Trophoblast cell (in vitro differentiated cells and primary cell): Measurements from ENCODE around the gene OSBPL9.
A peak's percentile ranks its signal among the peaks of the same experiment; 100 is the strongest.
"Not testable (repeated sequence)": the region's sequence is repeated elsewhere in the genome, so short reads cannot be mapped to it uniquely, and the experiment has no call there.

ENCODE experiments used
- DNase-seq, 2 donors: peaks; one replicate each; pipeline ENCODE4 v3.0.0-alpha.2; 2016
- H2AFZ ChIP-seq: 2 replicates; pipeline ENCODE4 v1.6.1; 2013; ENCODE audit warnings: low read length, moderate library complexity, mild to moderate bottlenecking; ENCODE audit not compliant: insufficient read depth, poor library complexity
- H2AK5ac ChIP-seq: 2 replicates; pipeline ENCODE4 v1.6.1; 2013; ENCODE audit warnings: mild to moderate bottlenecking, low read length
- H2BK120ac ChIP-seq: 2 replicates; pipeline ENCODE4 v1.6.1; 2013; ENCODE audit warnings: low read length, mild to moderate bottlenecking, moderate library complexity; ENCODE audit not compliant: insufficient read depth, poor library complexity
- H2BK12ac ChIP-seq: 2 replicates; pipeline ENCODE4 v1.6.1; 2013; ENCODE audit warnings: mild to moderate bottlenecking, low read length, moderate library complexity
- H2BK5ac ChIP-seq: 2 replicates; pipeline ENCODE4 v1.6.1; 2013; ENCODE audit warnings: low read length, low read depth, moderate library complexity, mild to moderate bottlenecking; ENCODE audit not compliant: poor library complexity
- H3K14ac ChIP-seq: 2 replicates; pipeline ENCODE4 v1.6.1; 2013; ENCODE audit warnings: mild to moderate bottlenecking, low read length
- H3K18ac ChIP-seq: 2 replicates; pipeline ENCODE4 v1.6.1; 2013; ENCODE audit warnings: mild to moderate bottlenecking, low read length
- H3K23ac ChIP-seq: 2 replicates; pipeline ENCODE4 v1.6.1; 2013; ENCODE audit warnings: low read length
- H3K27ac ChIP-seq: 2 replicates; pipeline ENCODE4 v1.5.1; 2013; ENCODE audit warnings: low read depth, mild to moderate bottlenecking, inconsistent platforms, low read length, moderate library complexity
- H3K27me3 ChIP-seq: 2 replicates; pipeline ENCODE4 v1.6.1; 2013; ENCODE audit warnings: inconsistent platforms, mild to moderate bottlenecking, low read length, moderate library complexity; ENCODE audit not compliant: insufficient read depth
- H3K36me3 ChIP-seq, 2 experiments: 1 replicate in 1 of 2; 2 replicates in 1 of 2; pipeline ENCODE4 v1.6.1; 2013; ENCODE audit warnings: low read length in 2 of 2, mild to moderate bottlenecking in 2 of 2, moderate library complexity in 1 of 2; ENCODE audit not compliant: insufficient read depth in 2 of 2, control insufficient read depth in 1 of 2
- H3K4ac ChIP-seq: 2 replicates; pipeline ENCODE4 v1.6.1; 2013; ENCODE audit warnings: low read depth, mild to moderate bottlenecking, low read length, moderate library complexity
- H3K4me1 ChIP-seq, 2 experiments: 1 replicate in 1 of 2; 2 replicates in 1 of 2; pipeline ENCODE4 v1.6.1; 2013; ENCODE audit warnings: low read length in 2 of 2, mild to moderate bottlenecking in 2 of 2, moderate library complexity in 1 of 2; ENCODE audit not compliant: insufficient read depth in 2 of 2, control insufficient read depth in 1 of 2
- H3K4me2 ChIP-seq: 2 replicates; pipeline ENCODE4 v1.6.1; 2013; ENCODE audit warnings: inconsistent platforms, mild to moderate bottlenecking, low read length, moderate library complexity
- H3K4me3 ChIP-seq: 2 replicates; pipeline ENCODE4 v1.5.1; 2013; ENCODE audit warnings: mild to moderate bottlenecking, low read depth, low read length, inconsistent platforms
- H3K79me1 ChIP-seq: one replicate; pipeline ENCODE4 v1.6.1; 2013; ENCODE audit warnings: low read length
- H3K79me2 ChIP-seq: 2 replicates; pipeline ENCODE4 v1.6.1; 2013; ENCODE audit warnings: low read length, mild to moderate bottlenecking; ENCODE audit not compliant: control insufficient read depth, insufficient read depth, poor library complexity
- H3K9ac ChIP-seq: 2 replicates; pipeline ENCODE4 v1.6.1; 2013; ENCODE audit warnings: mild to moderate bottlenecking, low read length
- H3K9me3 ChIP-seq: 2 replicates; pipeline ENCODE4 v1.6.1; 2013; ENCODE audit warnings: low read depth, mild to moderate bottlenecking, control low read depth, inconsistent platforms, low read length; ENCODE audit not compliant: insufficient read depth
- H4K12ac ChIP-seq: 2 replicates; pipeline ENCODE4 v1.6.1; 2013; ENCODE audit warnings: low read depth, mild to moderate bottlenecking, low read length, moderate library complexity
- H4K8ac ChIP-seq: 2 replicates; pipeline ENCODE4 v1.6.1; 2013; ENCODE audit warnings: low read depth, mild to moderate bottlenecking, low read length, moderate library complexity
- H4K91ac ChIP-seq: one replicate; pipeline ENCODE4 v1.6.1; 2013; ENCODE audit warnings: low read depth, mild to moderate bottlenecking, low read length, moderate library complexity
- WGBS: extraction: QIAGEN DNeasy Blood & Tissue Kit; methylation state at CpG from one replicate; pipeline ENCODE4 v1.1.7; 2013; ENCODE audit warnings: missing lambda C conversion rate; ENCODE audit not compliant: insufficient read length, insufficient coverage; ENCODE audit errors: extremely low coverage; 5-methylcytosine and 5-hydroxymethylcytosine counted together

Gene OSBPL9

GRCh38 chr1:51819021-51819420, 202.1 kb downstream of the OSBPL9 start:
- H4K12ac ChIP-seq, H2BK120ac ChIP-seq, H3K23ac ChIP-seq, H3K9me3 ChIP-seq, H3K36me3 ChIP-seq, H3K18ac ChIP-seq, H2BK12ac ChIP-seq, H2AK5ac ChIP-seq, H3K4ac ChIP-seq, DNase-seq, H3K14ac ChIP-seq, H2BK5ac ChIP-seq, H3K27me3 ChIP-seq, H3K4me3 ChIP-seq, H3K79me1 ChIP-seq, H3K27ac ChIP-seq, H3K79me2 ChIP-seq, H3K4me1 ChIP-seq, H4K91ac ChIP-seq, H4K8ac ChIP-seq, H3K9ac ChIP-seq, H2AFZ ChIP-seq, H3K4me2 ChIP-seq: not testable (repeated sequence)
- no CpG with 5 or more reads among the region's 9 CpGs for WGBS

GRCh38 chr1:51819810-51820209, 202.9 kb downstream of the OSBPL9 start:
- no peak overlapping the region for H2BK5ac ChIP-seq
- no peaks in the 10 kb centered on the region for H3K4me1 ChIP-seq
- no peak overlapping the region for H3K18ac ChIP-seq
- H3K9ac ChIP-seq, result no peak overlapping the region
- WGBS, result no CpG with 5 or more reads among the region's 1 CpG
- no peak overlapping the region for H3K4me3 ChIP-seq
- no peak overlapping the region for H2BK120ac ChIP-seq
- H3K27ac ChIP-seq, result no peak overlapping the region
- no peaks in the 10 kb centered on the region for H3K27me3 ChIP-seq
- H4K91ac ChIP-seq, result no peak overlapping the region
- DNase-seq, result no peak
- no peak overlapping the region for H2BK12ac ChIP-seq
- H3K23ac ChIP-seq, result no peak overlapping the region
- H2AFZ ChIP-seq, result no peak overlapping the region
- H3K4me2 ChIP-seq, result no peak overlapping the region
- no peak overlapping the region for H3K4ac ChIP-seq
- H3K79me2 ChIP-seq, result no peaks in the 10 kb centered on the region
- H3K36me3 ChIP-seq, result peaks cover 4 to 10% of the 10 kb centered on the region in 2 experiments
- no peaks in the 10 kb centered on the region for H3K79me1 ChIP-seq
- H3K14ac ChIP-seq, result no peak overlapping the region
- no peaks in the 10 kb centered on the region for H3K9me3 ChIP-seq
- no peak overlapping the region for H4K12ac ChIP-seq
- H2AK5ac ChIP-seq, result no peak overlapping the region
- H4K8ac ChIP-seq, result no peak overlapping the region

- no peaks in the 10 kb centered on the region for H3K4me1 ChIP-seq
- H3K27me3 ChIP-seq, result no peaks in the 10 kb centered on the region
- no peak overlapping the region for H3K9ac ChIP-seq
- no peak overlapping the region for H3K4me3 ChIP-seq
- no peaks in the 10 kb centered on the region for H3K79me2 ChIP-seq
- H3K4me2 ChIP-seq, result no peak overlapping the region
- no peak overlapping the region for H2BK5ac ChIP-seq
- no peak overlapping the region for H3K27ac ChIP-seq
- H3K23ac ChIP-seq, result no peak overlapping the region
- H2BK120ac ChIP-seq, result no peak overlapping the region
- peak overlapping the region; percentile 54 for H4K12ac ChIP-seq
- no peak overlapping the region for H3K14ac ChIP-seq
- no peak overlapping the region for H3K18ac ChIP-seq
- no peak overlapping the region for H2AK5ac ChIP-seq
- no peaks in the 10 kb centered on the region for H3K9me3 ChIP-seq
- peaks cover 8 to 11% of the 10 kb centered on the region in 2 experiments for H3K36me3 ChIP-seq
- peak overlapping the region; percentile 19 for H4K8ac ChIP-seq
- no CpG with 5 or more reads among the region's 2 CpGs for WGBS
- no peaks in the 10 kb centered on the region for H3K79me1 ChIP-seq
- no peak overlapping the region for H4K91ac ChIP-seq
- H2AFZ ChIP-seq, result no peak overlapping the region
- H3K4ac ChIP-seq, result no peak overlapping the region
- no peak overlapping the region for H2BK12ac ChIP-seq
- no peak for DNase-seq
Measured at GRCh38 chr1:51829058-51829457, 212.2 kb downstream of the OSBPL9 start.

- Histone ChIP-seq H4K91ac (no peak overlapping the region), H3K14ac (no peak overlapping the region), H2AK5ac (no peak overlapping the region), H3K79me2 (no peaks in the 10 kb centered on the region), H3K9ac (no peak overlapping the region), H3K4me1 (no peaks in the 10 kb centered on the region), H2BK12ac (no peak overlapping the region), H3K4ac (no peak overlapping the region), H4K8ac (no peak overlapping the region), H2BK120ac (no peak overlapping the region), H3K4me2 (no peak overlapping the region), H3K18ac (no peak overlapping the region), H3K36me3 (peaks cover 17 to 23% of the 10 kb centered on the region in 2 experiments), H3K9me3 (no peaks in the 10 kb centered on the region), H3K79me1 (no peaks in the 10 kb centered on the region), H3K4me3 (no peak overlapping the region), H3K23ac (no peak overlapping the region), H3K27ac (no peak overlapping the region), H2AFZ (no peak overlapping the region), H4K12ac (no peak overlapping the region), H2BK5ac (no peak overlapping the region), H3K27me3 (no peaks in the 10 kb centered on the region)
- WGBS, result no CpG with 5 or more reads among the region's 2 CpGs
- no peak for DNase-seq
Measured at GRCh38 chr1:51833700-51834099, 216.8 kb downstream of the OSBPL9 start.
